HCT116 (cell line): Measurements from ENCODE around the gene NFASC. TPM values are rescaled to one million over a fixed set of nuclear protein-coding genes. Genes with fewer than 3 reads are reported as not detected.

Experiments
- ATAC-seq: fragments of 200-7000 bp; cut with Tn5 transposase; 2 replicates; pipeline ENCODE4 v1.9.1; 2020; ENCODE audit warnings: mild to moderate bottlenecking, moderate library complexity
- BruUV-seq: library from RNA; stranded (reverse); fragments of 400-500 nt; replicated peaks from 2 replicates; lab custom pipeline; 2021; lab: Mats Ljungman, UMichigan
- CTCF ChIA-PET: fragments of 300-600 bp; sonication (Branson Sonifier 250); formaldehyde crosslinking; loops from one replicate; lab custom pipeline; 2021; ENCODE audit warnings: antibody characterized with exemption; lab: Charles Lee
- POLR2A ChIA-PET: fragments of 300-600, 350-600 bp; sonication (Branson Sonifier 250); formaldehyde crosslinking; loops from one replicate; lab custom pipeline; 2021; ENCODE audit warnings: antibody characterized with exemption; lab: Charles Lee
- RAD21 ChIA-PET, 2 experiments: fragments of 300-600 bp; sonication (Branson Sonifier 250); formaldehyde crosslinking; loops; one replicate each; lab custom pipeline; 2023; ENCODE audit warnings: low total read pairs in 2 of 2; ENCODE audit not compliant: uncharacterized antibody in 2 of 2, unreplicated experiment in 2 of 2, low non-redundant PET in 1 of 2; lab: Charles Lee
- DNase-seq: peaks from one replicate; pipeline ENCODE4 v3.0.0-alpha.2; 2010; ENCODE audit warnings: low read depth, low spot score
- H2AFZ ChIP-seq: fragments of 200-600 bp; shearing (Covaris generic), sonication (generic); 2 replicates; pipeline ENCODE4 v1.6.1; 2017; ENCODE audit warnings: low read depth, mixed run types, mixed read lengths, antibody characterized with exemption, low read length; ENCODE audit not compliant: poor library complexity, severe bottlenecking
- H3K27ac ChIP-seq: 2 replicates; pipeline ENCODE4 v1.5.1; 2012; ENCODE audit warnings: low read depth, low read length
- H3K27me3 ChIP-seq: fragments of 200-600 bp; sonication (generic); 2 replicates; pipeline ENCODE4 v1.6.1; 2016; ENCODE audit warnings: mixed run types, low read length, mixed read lengths; ENCODE audit not compliant: insufficient read depth
- H3K36me3 ChIP-seq, 2 experiments: fragments of 200-500 bp in 1 of 2; fragments of 200-600 bp in 1 of 2; sonication (Bioruptor generic) in 1 of 2; sonication (generic) in 1 of 2; 2 replicates each; pipeline versions ENCODE4 v1.5.1 to v1.6.1; 2014 to 2016; ENCODE audit warnings: low read length in 2 of 2, inconsistent platforms in 1 of 2, mixed read lengths in 1 of 2, mixed run types in 1 of 2; ENCODE audit not compliant: insufficient read depth in 2 of 2, control insufficient read depth in 1 of 2
- H3K4me1 ChIP-seq, 2 experiments: fragments of 200-600 bp in 1 of 2; sonication (generic) in 1 of 2; 2 replicates each; pipeline versions ENCODE4 v1.5.1 to v1.6.1; 2012 to 2017; ENCODE audit warnings: low read length in 2 of 2, inconsistent platforms in 1 of 2, mild to moderate bottlenecking in 1 of 2, mixed read lengths in 1 of 2, mixed run types in 1 of 2, moderate library complexity in 1 of 2; ENCODE audit not compliant: insufficient read depth in 2 of 2, control insufficient read depth in 1 of 2
- H3K4me2 ChIP-seq: fragments of 200-600 bp; sonication (generic); 2 replicates; pipeline ENCODE4 v1.6.1; 2017; ENCODE audit warnings: mixed run types, low read length, mixed read lengths
- H3K4me3 ChIP-seq, 2 experiments: fragments of 200-600 bp in 1 of 2; sonication (generic) in 1 of 2; replicated peaks in 1 of 2; 2 replicates each; pipeline ENCODE4 v1.5.1; 2011 to 2016; ENCODE audit warnings: low read length in 2 of 2, control low read depth in 1 of 2, low read depth in 1 of 2, mild to moderate bottlenecking in 1 of 2, mixed read lengths in 1 of 2, mixed run types in 1 of 2
- H3K79me2 ChIP-seq: fragments of 200-600 bp; sonication (generic); 2 replicates; pipeline ENCODE4 v1.6.1; 2017; ENCODE audit warnings: mild to moderate bottlenecking, mixed run types, low read length, moderate library complexity, mixed read lengths; ENCODE audit not compliant: insufficient read depth
- H3K9ac ChIP-seq: fragments of 200-600 bp; sonication (generic); 2 replicates; pipeline ENCODE4 v1.6.1; 2016; ENCODE audit warnings: low read length, mixed read lengths
- H3K9me2 ChIP-seq: fragments of 200-600 bp; sonication (generic), shearing (Covaris generic); 2 replicates; pipeline ENCODE4 v1.6.1; 2017; ENCODE audit warnings: mixed run types, mild to moderate bottlenecking, moderate library complexity; ENCODE audit not compliant: insufficient read depth
- H3K9me3 ChIP-seq, 2 experiments: fragments of 200-500 bp in 1 of 2; fragments of 200-600 bp in 1 of 2; sonication (Bioruptor generic) in 1 of 2; sonication (generic) in 1 of 2; 2 replicates each; pipeline ENCODE4 v1.6.1; 2014 to 2017; ENCODE audit warnings: low read length in 2 of 2, mixed read lengths in 2 of 2, inconsistent platforms in 1 of 2, low read depth in 1 of 2, mild to moderate bottlenecking in 1 of 2, mixed run types in 1 of 2, moderate library complexity in 1 of 2; ENCODE audit not compliant: control insufficient read depth in 1 of 2, insufficient read depth in 1 of 2
- H4K20me1 ChIP-seq: fragments of 200-600 bp; sonication (generic), shearing (Covaris generic); 2 replicates; pipeline ENCODE4 v1.6.1; 2017; ENCODE audit warnings: mixed run types, mild to moderate bottlenecking, moderate library complexity; ENCODE audit not compliant: insufficient read depth
- CBX3 ChIP-seq: IDR thresholded peaks from 2 replicates; pipeline ENCODE4 v1.6.1; 2012; ENCODE audit warnings: low read depth
- CEBPB ChIP-seq: IDR thresholded peaks from 2 replicates; pipeline ENCODE4 v1.6.1; 2012; ENCODE audit warnings: low read depth
- CTCF ChIP-seq, 3 experiments: fragments of 200-600 bp in 1 of 3; sonication (generic) in 1 of 3; IDR thresholded peaks in 2 of 3; conservative IDR thresholded peaks in 1 of 3; 2 replicates each; pipeline ENCODE4 v1.5.1; 2012 to 2017; ENCODE audit warnings: low read depth in 2 of 3, low read length in 2 of 3, antibody characterized with exemption in 1 of 3, borderline replicate concordance in 1 of 3, control low read depth in 1 of 3, mild to moderate bottlenecking in 1 of 3, mixed read lengths in 1 of 3, mixed run types in 1 of 3, moderate library complexity in 1 of 3; ENCODE audit not compliant: insufficient read depth in 1 of 3
- EGR1 ChIP-seq: IDR thresholded peaks from 2 replicates; pipeline ENCODE4 v1.6.1; 2012; ENCODE audit warnings: low read depth
- ELF1 ChIP-seq: IDR thresholded peaks from 2 replicates; pipeline ENCODE4 v1.6.1; 2012; ENCODE audit warnings: low read depth, borderline replicate concordance
- EZH2 ChIP-seq: fragments of 200-600 bp; sonication (generic); IDR thresholded peaks from 2 replicates; pipeline ENCODE4 v1.6.1; 2017; ENCODE audit warnings: antibody characterized with exemption, mixed run types
- FOSL1 ChIP-seq: IDR thresholded peaks from 2 replicates; pipeline ENCODE4 v1.6.1; 2012; ENCODE audit warnings: low read depth
- JUND ChIP-seq: IDR thresholded peaks from 2 replicates; pipeline ENCODE4 v1.6.1; 2012
- MAX ChIP-seq: IDR thresholded peaks from 2 replicates; pipeline ENCODE4 v1.6.1; 2012
- POLR2A ChIP-seq: IDR thresholded peaks from 2 replicates; pipeline ENCODE4 v1.7.0; 2011; ENCODE audit warnings: borderline replicate concordance; ENCODE audit not compliant: insufficient read depth, insufficient read length; ENCODE audit errors: extremely low read depth
- POLR2AphosphoS5 ChIP-seq: IDR thresholded peaks from 2 replicates; pipeline ENCODE4 v1.6.1; 2011; ENCODE audit warnings: mild to moderate bottlenecking, low read depth, low read length, moderate library complexity
- RAD21 ChIP-seq: IDR thresholded peaks from 2 replicates; pipeline ENCODE4 v1.6.1; 2012; ENCODE audit warnings: low read depth, mild to moderate bottlenecking
- SP1 ChIP-seq: IDR thresholded peaks from 2 replicates; pipeline ENCODE4 v1.6.1; 2012; ENCODE audit warnings: low read depth
- SRF ChIP-seq: IDR thresholded peaks from 2 replicates; pipeline ENCODE4 v1.6.1; 2012; ENCODE audit warnings: low read depth
- YY1 ChIP-seq: IDR thresholded peaks from 2 replicates; pipeline ENCODE4 v1.6.1; 2011; ENCODE audit warnings: low read length, low read depth, moderate library complexity, mild to moderate bottlenecking; ENCODE audit not compliant: insufficient replicate concordance; ENCODE audit errors: extremely low read depth
- ZFX ChIP-seq: fragments of 450-650 bp; IDR thresholded peaks from 2 replicates; pipeline ENCODE4 v1.6.1; 2017
- ZNF274 ChIP-seq: fragments of 200-500 bp; sonication (Bioruptor generic); IDR thresholded peaks from 2 replicates; pipeline ENCODE4 v1.6.1; 2014; ENCODE audit warnings: mild to moderate bottlenecking, low read depth, low read length, inconsistent platforms
- intact Hi-C: fragments of 100-400 bp; cut with micrococcal nuclease; formaldehyde crosslinking; loops from 2 replicates; pipeline ENCODE4 v1.10.0; 2022
- total RNA-seq: library from RNA; stranded (reverse); gene quantifications from one replicate; pipeline ENCODE4 v1.2.1, GENCODE V29; 2021; ENCODE audit not compliant: unreplicated experiment
- TF ChIP-seq, protein P1 (sequence below): IDR thresholded peaks from 2 replicates; pipeline ENCODE4 v1.6.1; 2012; ENCODE audit warnings: low read depth

The NFASC gene
- total RNA-seq, 1 experiment from 2014 or later, result 0.57 TPM

GRCh38 chr1:205045146-205045545 is 174.5 kb downstream of the NFASC start:
- RAD21 ChIA-PET, result no interaction called here
- no peak overlapping the region for H3K9ac ChIP-seq
- CTCF ChIA-PET, result no interaction called here
- H3K4me3 ChIP-seq, result no peak overlapping the region
- H4K20me1 ChIP-seq, result no peaks in the 10 kb centered on the region
- H3K4me1 ChIP-seq, result no peaks in the 10 kb centered on the region
- H3K4me2 ChIP-seq, result no peak overlapping the region
- TF ChIP-seq FOSL1, result no peak
- no peak for TF ChIP-seq CEBPB
- TF ChIP-seq JUND, result no peak
- TF ChIP-seq ZFX, result no peak
- no peak for TF ChIP-seq RAD21
- TF ChIP-seq, protein P1, sequence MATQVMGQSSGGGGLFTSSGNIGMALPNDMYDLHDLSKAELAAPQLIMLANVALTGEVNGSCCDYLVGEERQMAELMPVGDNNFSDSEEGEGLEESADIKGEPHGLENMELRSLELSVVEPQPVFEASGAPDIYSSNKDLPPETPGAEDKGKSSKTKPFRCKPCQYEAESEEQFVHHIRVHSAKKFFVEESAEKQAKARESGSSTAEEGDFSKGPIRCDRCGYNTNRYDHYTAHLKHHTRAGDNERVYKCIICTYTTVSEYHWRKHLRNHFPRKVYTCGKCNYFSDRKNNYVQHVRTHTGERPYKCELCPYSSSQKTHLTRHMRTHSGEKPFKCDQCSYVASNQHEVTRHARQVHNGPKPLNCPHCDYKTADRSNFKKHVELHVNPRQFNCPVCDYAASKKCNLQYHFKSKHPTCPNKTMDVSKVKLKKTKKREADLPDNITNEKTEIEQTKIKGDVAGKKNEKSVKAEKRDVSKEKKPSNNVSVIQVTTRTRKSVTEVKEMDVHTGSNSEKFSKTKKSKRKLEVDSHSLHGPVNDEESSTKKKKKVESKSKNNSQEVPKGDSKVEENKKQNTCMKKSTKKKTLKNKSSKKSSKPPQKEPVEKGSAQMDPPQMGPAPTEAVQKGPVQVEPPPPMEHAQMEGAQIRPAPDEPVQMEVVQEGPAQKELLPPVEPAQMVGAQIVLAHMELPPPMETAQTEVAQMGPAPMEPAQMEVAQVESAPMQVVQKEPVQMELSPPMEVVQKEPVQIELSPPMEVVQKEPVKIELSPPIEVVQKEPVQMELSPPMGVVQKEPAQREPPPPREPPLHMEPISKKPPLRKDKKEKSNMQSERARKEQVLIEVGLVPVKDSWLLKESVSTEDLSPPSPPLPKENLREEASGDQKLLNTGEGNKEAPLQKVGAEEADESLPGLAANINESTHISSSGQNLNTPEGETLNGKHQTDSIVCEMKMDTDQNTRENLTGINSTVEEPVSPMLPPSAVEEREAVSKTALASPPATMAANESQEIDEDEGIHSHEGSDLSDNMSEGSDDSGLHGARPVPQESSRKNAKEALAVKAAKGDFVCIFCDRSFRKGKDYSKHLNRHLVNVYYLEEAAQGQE, result no peak
- no peak for TF ChIP-seq ELF1
- TF ChIP-seq POLR2AphosphoS5, result no peak
- TF ChIP-seq MAX, result no peak
- TF ChIP-seq POLR2A, result no peak
- TF ChIP-seq YY1, result no peak
- no peak for TF ChIP-seq SRF
- no peak for TF ChIP-seq EGR1
- TF ChIP-seq SP1, result no peak
- TF ChIP-seq ZNF274, result no peak
- no peak for TF ChIP-seq EZH2
- TF ChIP-seq CTCF (IDR thresholded peaks at IDR 0.05 in 2 of 3, conservative IDR thresholded peaks at IDR 0.05 in 1 of 3; ENCODE audit: borderline replicate concordance in 1 of 3, insufficient read depth in 1 of 3, low read depth in 2 of 3, low read length in 2 of 3), result no peak
- no peak for TF ChIP-seq CBX3
- TF ChIP-seq, all 23 proteins: peak for 0
- no peaks in the 10 kb centered on the region for H3K36me3 ChIP-seq
- H3K9me2 ChIP-seq, result no peaks in the 10 kb centered on the region
- intact Hi-C loops, result no loop called here
- POLR2A ChIA-PET, result no interaction called here
- peaks cover 36% of the 10 kb centered on the region; the same call in 1 of the 2 replicates for H3K27me3 ChIP-seq
- H3K79me2 ChIP-seq, result no peaks in the 10 kb centered on the region
- ATAC-seq (no peak), DNase-seq (no peak)
- no peak overlapping the region for H3K27ac ChIP-seq
- BruUV-seq, result no TSS peak
- H2AFZ ChIP-seq, result no peak overlapping the region
- no peaks in the 10 kb centered on the region for H3K9me3 ChIP-seq
